Stimulated activated CD8-positive, alpha-beta memory T cell treated with anti-CD3 and anti-CD28 coated beads, Interleukin-4, amount 100 ng/mL, for 1 hour (primary cell): Measurements from ENCODE around the gene SERPINA3.

Experiments used
- DNase-seq, 2 donors: peaks; one replicate each; pipeline ENCODE4 v3.0.0-alpha.2; 2020; ENCODE audit warnings: low read depth in 2 of 2, low spot score in 1 of 2

The SERPINA3 gene

DNA sequence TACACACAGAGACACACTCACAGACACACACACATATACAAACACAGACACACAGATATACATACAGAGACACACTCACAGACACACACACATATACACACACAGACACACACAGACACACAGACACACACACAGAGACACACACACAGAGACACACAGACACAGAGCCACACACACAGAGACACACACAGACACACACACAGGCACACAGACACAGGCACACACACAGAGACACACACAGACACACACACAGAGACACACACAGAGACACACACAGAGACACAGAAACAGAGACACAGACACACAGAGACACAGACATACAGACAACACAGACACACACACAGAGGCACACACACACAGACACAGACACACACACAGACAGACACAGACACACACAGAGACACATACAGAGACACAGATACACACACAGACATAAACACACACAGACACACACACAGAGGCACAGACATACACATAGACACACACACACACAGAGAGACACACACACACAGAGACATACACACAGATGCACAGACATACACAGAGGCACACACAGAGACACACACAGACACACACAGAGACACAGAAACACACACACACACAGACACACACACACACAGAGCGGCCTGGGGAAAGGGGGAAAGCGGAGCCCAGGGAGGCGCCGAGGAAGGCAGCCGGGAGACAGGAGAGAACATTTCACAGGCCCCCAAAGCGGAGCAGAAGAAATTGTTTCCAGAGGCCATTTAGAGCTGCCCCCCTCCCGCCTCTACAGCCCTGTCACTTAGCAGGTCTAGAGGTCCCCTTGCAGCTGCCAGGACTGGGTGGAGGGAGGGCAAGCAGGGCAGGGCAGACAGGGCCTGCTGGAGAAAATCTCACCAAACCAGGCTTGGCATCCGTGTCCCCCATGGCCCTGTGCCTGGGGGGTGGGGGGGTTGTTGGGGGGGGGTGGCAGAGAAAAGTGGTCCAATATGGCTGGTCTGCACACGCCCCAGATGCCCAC is 38.9 kb downstream of the SERPINA3 start:
- no peak for DNase-seq

DNA sequence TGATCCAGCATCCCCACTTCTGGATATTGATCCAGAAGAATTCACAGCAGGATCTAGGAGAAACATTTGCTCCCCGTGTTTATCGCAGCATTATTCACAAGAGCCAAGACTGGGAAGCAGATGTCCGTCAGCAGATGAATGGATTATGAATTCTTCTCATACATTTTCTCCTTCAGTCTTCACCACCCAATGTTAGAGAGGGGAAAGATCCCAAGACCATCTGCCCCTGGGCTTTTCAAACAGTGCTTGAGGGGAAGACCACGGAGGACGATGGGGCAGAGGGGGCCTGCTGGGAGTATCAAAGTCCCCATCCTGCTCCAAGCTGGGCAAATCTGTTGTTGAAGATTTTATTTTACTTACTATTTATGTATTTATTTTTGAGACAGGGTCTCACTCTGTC is 41.1 kb downstream of the SERPINA3 start:
- no peak for DNase-seq

DNA sequence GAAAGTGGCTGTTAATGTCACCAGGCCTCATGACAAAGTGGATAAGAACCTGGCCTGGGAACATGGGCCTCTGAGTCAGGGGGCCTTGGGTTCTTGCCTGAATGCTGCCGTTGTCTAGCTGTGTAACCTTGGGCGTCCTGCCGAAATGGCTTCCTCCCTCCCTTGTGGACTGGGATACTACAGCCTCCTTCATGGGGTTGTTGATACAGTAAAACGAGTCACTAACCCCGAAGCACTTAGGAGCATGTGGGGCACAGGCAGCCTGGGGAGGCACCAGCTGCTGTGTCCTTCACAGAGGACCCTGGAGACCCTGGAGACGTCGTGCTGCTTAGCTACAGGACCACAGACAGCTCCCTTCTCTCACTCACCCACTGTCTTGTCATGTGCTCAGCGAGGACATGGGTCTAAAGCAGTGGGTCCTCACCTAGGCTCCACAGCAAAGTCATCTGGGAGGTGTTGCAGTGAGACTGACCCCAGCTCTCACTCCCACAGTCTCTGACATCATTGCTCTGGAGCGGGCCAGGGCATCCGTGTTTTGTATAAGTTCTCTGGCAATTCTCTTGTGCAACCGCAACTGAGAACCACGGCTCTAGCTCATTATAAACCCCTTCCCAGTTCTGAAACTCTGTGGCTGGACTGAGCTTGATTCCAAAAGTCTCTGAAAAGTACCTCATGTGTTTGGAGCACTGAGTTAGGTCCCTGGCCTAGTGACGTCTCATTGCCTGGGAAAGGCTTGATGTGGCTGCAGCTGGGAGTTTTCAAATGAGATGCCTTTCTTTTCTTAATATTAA is 42.1 kb downstream of the SERPINA3 start:
- DNase-seq, result no peak

DNA sequence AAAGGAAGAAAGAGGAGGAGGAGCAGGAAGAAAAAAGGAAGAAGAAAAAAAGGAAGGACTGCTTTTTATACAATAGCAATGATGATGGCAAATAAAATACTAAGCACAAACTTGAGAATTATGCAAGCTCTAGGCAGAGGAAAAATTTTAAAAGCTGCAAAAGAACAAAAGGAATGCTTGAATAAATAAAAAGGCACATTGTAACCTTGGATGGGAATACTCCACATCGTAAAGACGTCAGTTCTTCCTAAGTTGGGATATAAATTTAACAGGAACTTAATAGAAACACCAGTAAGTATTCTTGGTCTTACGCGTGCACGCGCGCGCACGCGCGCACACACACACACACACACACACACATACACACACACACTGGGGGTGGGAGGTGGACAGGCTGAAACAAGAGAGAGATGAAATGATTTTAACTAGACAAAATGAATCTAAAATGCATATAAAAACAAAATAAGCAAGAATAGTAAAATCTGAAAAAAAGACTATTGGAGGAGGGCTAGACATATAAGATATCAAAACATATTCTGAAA is 43.0 kb downstream of the SERPINA3 start:
- DNase-seq, result no peak

DNA sequence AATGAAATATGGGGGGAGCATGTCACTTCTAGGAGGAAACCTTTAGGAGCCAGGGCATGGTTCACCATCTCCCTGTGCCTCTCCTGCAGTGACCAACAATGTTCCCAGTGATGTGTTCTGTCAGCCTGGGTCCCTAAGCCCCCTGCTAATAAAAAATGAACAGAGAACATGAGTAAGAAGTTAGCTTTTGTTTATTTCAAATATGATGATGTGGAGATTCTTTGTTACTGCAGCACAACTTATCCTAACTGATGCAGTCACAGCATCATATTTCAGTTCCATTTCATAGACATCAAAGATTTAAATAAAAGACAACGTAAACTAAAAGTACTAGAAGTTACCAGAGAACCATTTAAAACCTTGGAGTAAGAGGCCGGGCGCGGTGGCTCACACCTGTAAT is 43.9 kb downstream of the SERPINA3 start:
- DNase-seq, result no peak

DNA sequence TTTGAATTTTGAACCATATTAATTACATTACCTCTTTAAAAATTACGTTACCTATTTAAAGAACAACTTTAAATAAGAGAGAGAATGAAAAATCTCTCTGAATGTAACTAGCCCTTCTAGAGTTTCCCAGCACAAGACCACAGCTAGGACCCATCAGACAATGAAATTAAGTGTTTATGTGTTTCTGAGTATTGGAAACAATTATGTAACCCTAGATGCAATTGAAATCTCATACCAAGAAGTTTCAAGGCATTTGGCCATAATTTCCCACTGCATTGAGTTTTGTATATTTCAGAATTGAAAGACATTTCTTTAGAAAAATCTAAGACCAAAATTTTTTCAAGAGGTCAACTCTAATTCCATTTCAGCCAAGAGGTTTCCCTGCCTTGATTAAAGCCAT is 47.1 kb downstream of the SERPINA3 start:
- DNase-seq, result no peak

DNA sequence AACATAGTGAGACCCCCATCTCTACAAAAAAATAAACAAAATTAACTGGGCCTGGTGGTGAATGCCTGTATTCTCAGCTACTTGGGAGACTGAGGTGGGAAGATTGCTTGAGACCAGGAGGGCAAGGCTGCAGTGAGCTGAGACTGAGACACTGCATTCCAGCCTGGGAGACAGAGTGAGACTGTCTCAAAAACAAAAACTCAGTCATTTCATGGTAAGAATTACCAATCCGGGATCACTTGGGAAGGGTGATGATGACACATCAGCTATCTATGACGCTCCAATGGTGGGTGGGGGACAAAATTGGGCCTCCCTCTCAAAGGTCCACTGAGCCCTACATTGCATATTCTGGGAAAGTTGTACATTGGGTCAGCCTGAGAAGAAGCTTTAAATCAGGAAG is 47.7 kb downstream of the SERPINA3 start:
- no peak for DNase-seq

DNA sequence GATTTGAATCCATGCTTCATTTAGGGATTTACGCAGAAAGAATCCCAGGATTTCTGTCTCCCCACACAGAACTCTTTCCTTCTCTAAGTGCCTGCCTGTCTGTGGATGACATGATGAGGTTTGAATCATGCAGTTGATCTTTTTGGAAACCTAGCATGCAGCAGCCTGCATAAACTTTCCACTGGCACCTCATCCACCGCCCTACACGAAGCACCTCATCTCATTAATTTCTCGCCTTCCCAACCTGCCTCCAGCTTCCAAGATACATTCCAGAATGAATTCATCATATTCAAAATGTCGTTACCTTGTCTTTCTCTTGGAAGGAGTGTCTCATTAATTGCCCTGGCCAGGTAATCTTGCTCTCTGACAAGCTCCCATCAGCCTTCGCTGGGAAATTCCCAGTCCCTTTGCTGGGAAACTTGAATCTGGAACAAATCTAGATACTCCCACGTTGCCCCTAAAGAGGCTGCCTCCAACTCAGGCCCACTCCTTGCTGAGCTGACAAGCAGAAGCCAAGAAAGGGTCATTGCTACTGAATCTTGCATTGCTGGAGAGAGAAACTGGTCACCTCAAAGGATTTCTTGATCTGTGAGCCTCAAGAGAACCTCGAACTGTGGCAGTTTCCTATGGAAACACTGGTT is 48.2 kb downstream of the SERPINA3 start:
- no peak for DNase-seq

DNA sequence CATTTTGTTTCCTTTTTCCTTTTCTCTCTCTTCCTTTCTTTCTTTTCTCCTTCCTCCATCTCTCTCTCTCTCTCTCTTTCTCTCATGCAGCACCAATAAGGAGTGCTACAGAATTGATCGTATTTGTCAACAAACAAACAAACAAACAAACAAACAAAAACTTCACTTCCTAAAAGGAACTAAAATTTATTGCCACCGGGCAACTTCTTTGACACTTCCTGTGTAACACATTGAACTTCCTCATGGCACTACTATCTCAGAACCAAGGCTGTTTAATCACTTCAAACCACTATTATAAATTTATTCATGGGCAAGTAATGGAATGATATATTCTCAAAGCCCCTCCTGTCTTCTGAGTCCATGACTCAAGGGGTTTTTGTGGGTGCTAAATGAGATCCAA is 51.3 kb downstream of the SERPINA3 start:
- DNase-seq, result no peak

DNA sequence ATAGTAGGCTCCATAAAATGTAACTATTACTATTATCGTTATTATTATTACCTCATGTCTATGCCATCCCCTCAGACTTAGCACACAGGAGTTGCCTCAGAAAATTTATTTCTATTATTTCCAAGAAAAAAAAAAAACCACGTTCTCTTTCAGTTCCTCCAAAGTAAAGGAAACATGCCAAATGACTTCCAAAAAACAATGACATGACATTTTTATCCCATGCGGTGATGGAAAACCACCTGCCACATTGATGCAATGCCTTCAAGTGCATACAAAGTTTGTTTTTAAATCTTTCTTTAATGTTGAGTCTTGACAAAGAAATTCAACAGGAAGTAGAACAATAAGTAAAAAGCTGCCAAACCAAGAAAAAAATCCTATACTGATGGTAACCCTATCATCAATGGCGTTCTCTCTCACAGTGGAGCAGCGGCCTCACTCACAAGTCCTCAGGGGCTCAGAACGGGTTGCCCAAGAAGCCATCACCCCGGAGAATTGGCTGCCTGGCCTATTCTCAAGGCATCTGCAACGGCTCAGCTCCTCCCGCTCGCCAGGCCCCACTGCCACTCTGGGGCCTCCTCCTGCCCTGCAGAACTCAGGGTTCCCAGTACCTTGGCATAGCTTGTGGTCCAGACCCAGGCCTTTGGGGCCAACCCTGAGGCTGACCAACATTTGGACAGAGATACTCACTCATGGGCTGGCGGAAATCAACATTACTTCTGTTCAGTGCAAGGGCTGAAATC is 51.9 kb downstream of the SERPINA3 start:
- no peak for DNase-seq

DNA sequence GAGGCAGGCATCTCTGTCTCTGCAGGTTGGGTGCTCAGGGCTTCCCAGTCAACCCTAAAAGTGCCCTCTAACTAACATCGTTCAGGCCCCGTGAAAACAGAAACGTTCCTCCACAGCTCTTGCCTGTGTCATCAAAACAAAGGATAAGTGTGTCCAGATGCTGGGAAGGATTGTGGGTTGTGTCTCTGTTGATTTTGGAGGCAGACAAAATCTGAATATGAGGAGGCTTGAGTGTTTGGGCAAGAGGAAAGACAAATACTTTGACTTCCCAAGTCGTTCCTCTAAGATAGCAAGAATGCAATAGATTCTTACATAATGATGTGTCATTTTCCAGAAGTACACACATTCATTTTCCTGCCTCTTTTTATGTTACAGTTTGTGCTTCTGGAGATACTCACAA is 52.9 kb downstream of the SERPINA3 start:
- DNase-seq, result no peak

DNA sequence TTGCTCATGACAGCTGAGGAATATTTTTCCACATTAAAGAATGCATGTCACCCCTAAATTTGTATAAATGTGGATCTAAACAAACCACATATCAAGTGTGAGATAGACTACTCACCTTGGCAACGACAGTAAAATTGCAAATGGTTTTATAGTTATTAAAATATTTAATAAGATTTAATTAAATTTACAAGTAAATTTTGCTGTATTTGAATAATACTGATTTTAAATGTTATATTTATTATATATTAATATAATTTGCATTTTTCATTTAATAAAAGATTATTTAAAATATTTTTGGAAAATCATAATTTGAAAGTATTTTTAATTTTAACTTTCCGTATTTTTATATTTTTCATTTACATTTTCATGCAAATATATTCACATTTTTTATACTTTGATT is 53.4 kb downstream of the SERPINA3 start:
- no peak for DNase-seq

DNA sequence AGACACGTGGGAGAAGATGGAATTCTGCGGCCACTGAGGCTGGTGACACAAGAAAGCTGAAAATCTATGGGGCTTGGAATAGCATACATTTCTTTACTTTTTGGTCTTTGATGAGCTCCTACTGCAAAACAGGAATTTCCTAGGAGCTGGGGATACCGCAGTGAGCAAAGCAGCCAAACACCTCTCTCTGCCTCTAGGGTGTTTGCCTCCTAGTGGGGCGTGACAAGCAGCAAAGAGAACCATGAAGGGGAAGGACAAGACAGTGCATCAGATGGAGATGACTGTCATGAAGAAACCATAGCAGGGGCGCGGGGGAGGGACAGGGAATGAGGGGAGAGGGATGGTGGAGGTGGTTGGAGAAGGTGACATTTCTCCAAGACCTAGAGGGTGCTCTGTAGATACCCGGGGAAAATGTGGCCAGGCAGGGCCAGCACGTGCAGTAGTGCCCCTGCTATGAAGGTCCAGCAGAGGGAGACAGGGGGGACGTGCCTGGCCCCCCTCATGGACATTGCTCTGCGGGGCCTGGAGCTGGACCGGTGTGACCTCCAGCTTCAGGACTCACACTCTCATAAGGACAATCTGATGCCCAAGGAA is 58.6 kb downstream of the SERPINA3 start:
- no peak for DNase-seq

DNA sequence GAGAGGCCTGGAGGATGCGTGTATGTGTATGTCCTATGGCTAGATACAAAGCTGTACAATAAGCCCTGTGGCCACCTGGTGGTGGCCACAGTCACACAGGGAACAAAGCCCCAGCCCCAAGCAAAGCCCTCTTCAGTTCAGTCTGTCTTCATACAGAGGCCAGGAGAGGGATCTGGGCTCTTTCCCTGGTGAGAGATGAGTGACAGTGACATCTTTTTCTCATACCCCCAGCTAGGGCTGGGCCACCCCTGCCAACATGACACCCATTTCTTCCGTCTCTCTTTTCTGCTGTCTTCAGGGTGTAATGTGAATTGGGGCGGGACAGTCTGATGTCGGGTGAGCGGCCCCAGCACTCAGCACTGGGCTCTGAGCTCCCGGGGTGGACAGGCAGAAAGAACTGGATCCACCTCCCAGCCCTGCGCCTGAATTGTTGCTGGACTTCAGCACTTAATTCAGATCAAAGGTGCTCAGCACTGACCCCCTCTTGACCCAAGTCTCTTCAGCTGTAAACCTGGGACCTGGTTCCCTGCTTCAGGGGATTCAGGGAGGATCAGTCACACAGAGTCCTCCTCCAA is 59.8 kb downstream of the SERPINA3 start:
- no peak for DNase-seq

DNA sequence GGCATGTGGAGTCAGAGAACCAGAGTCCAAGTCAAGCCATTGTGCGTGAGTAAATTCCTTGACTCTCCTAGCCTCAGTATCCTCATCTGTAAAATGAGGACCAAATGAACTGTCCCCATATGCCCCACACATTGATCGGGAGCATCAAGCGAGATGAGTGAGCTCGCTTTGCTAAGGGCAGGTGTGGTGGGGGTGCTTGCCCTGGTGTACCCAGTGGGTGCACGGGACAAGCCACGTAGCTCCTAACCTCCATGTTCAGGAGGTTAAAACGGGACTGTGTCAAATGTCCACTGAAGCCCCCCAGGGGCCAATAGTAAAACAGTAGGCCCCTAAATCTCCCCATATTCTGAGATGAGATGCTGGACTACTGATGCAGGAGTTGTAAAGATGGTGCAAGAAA is 60.9 kb downstream of the SERPINA3 start:
- no peak for DNase-seq
